Lower lobe of right lung (tissue), 2 donors: ENCODE results near the gene ACTN2. TPM values are rescaled to one million over a fixed set of nuclear protein-coding genes. Genes with fewer than 3 reads are reported as not detected.

Experiments used
- ATAC-seq, 2 donors: fragments of 200-7000 bp; cut with Tn5 transposase; one replicate each; pipeline ENCODE4 v1.9.1; 2020 to 2022; ENCODE audit warnings: mild to moderate bottlenecking in 2 of 2, moderate library complexity in 2 of 2
- DNase-seq: peaks from one replicate; pipeline ENCODE4 v3.0.0-alpha.2; 2020
- H3K27ac ChIP-seq: fragments of 200-600 bp; one replicate; pipeline ENCODE4 v1.8.0; 2022
- H3K27me3 ChIP-seq: fragments of 200-600 bp; one replicate; pipeline ENCODE4 v1.8.0; 2022; ENCODE audit warnings: low read depth
- H3K36me3 ChIP-seq: fragments of 200-600 bp; one replicate; pipeline ENCODE4 v1.8.0; 2022; ENCODE audit warnings: mild to moderate bottlenecking
- H3K4me1 ChIP-seq: fragments of 200-600 bp; one replicate; pipeline ENCODE4 v1.8.0; 2022
- H3K4me3 ChIP-seq: fragments of 200-600 bp; one replicate; pipeline ENCODE4 v1.8.0; 2022; ENCODE audit warnings: mild to moderate bottlenecking
- H3K9me3 ChIP-seq: fragments of 200-600 bp; one replicate; pipeline ENCODE4 v1.8.0; 2022
- CTCF ChIP-seq: fragments of 200-600 bp; IDR thresholded peaks from one replicate; pipeline ENCODE4 v1.8.0; 2022; ENCODE audit warnings: antibody characterized with exemption, mild to moderate bottlenecking
- intact Hi-C: fragments of 100-400 bp; cut with DNase I; formaldehyde crosslinking; loops from one replicate; pipeline ENCODE4 v1.11.0; 2022
- total RNA-seq: library from RNA; stranded (reverse); fragmentation: NEBNext Ultra II Directional; extraction: Animal tissue kit (Norgen Biotek cat#: 25700); gene quantifications from one replicate; pipeline ENCODE4 v1.2.1, GENCODE V29; 2021
- donor health status: DM: no; HTN: yes; CAD: no; lungs with severe emphysema.

Gene ACTN2
- total RNA-seq, 1 donor from 2014 or later, result 1.9 TPM

- DNase-seq (no peak), ATAC-seq (no peak)
- Histone ChIP-seq H3K27ac (no peak overlapping the region), H3K4me3 (no peak overlapping the region), H3K27me3 (no peaks in the 10 kb centered on the region), H3K9me3 (no peaks in the 10 kb centered on the region), H3K36me3 (no peaks in the 10 kb centered on the region), H3K4me1 (no peaks in the 10 kb centered on the region)
- TF ChIP-seq CTCF, result no peak
- intact Hi-C loops, result no loop called here
Measured at GRCh38 chr1:236670060-236670459, 16.2 kb upstream of the ACTN2 start.

GRCh38 chr1:236673289-236673919, 12.9 kb upstream of the ACTN2 start:
- intact Hi-C loops, result no loop called here
- ATAC-seq, result no peak

GRCh38 chr1:236677641-236678235, 8.6 kb upstream of the ACTN2 start:
- H3K27ac ChIP-seq, result no peak overlapping the region
- H3K36me3 ChIP-seq, result no peaks in the 10 kb centered on the region
- no peaks in the 10 kb centered on the region for H3K9me3 ChIP-seq
- intact Hi-C loops, result no loop called here
- no peaks in the 10 kb centered on the region for H3K27me3 ChIP-seq
- DNase-seq (no peak), ATAC-seq (no peak)
- no peak overlapping the region for H3K4me3 ChIP-seq
- no peaks in the 10 kb centered on the region for H3K4me1 ChIP-seq
- TF ChIP-seq CTCF, result no peak

More at GRCh38 chr1:236673289-236673919, 12.9 kb upstream of the ACTN2 start:
- no peak for DNase-seq
- no peaks in the 10 kb centered on the region for H3K4me1 ChIP-seq
- H3K4me3 ChIP-seq, result no peak overlapping the region
- no peak overlapping the region for H3K27ac ChIP-seq
- TF ChIP-seq CTCF, result no peak
- H3K27me3 ChIP-seq, result no peaks in the 10 kb centered on the region
- H3K36me3 ChIP-seq, result no peaks in the 10 kb centered on the region
- H3K9me3 ChIP-seq, result no peaks in the 10 kb centered on the region

GRCh38 chr1:236681219-236681618, 5.1 kb upstream of the ACTN2 start:
- ATAC-seq (no peak), DNase-seq (no peak)
- Histone ChIP-seq H3K4me3 (no peak overlapping the region), H3K9me3 (no peaks in the 10 kb centered on the region), H3K4me1 (no peaks in the 10 kb centered on the region), H3K27me3 (no peaks in the 10 kb centered on the region), H3K27ac (no peak overlapping the region), H3K36me3 (no peaks in the 10 kb centered on the region)
- TF ChIP-seq CTCF, result no peak
- intact Hi-C loops, result no loop called here

- Histone ChIP-seq H3K4me3 (no peak overlapping the region), H3K9me3 (no peaks in the 10 kb centered on the region), H3K27ac (no peak overlapping the region), H3K27me3 (peaks cover 21% of the 10 kb centered on the region), H3K36me3 (no peaks in the 10 kb centered on the region), H3K4me1 (peaks cover 12% of the 10 kb centered on the region)
- ATAC-seq (no peak), DNase-seq (no peak)
- intact Hi-C loops, result no loop called here
- TF ChIP-seq CTCF, result no peak
Measured at GRCh38 chr1:236685205-236685916, 938 bp upstream of the ACTN2 start.
